GM23338 (cell line): ENCODE measurements around the gene HOXA3. TPM values are rescaled to one million over a fixed set of nuclear protein-coding genes. Genes with fewer than 3 reads are reported as not detected.

ENCODE experiments used
- ATAC-seq: fragments of 200-7000 bp; cut with Tn5 transposase; 3 replicates; pipeline ENCODE4 v1.9.1; 2020
- DNase-seq: peaks from one replicate; pipeline ENCODE4 v3.0.0-alpha.2; 2015; ENCODE audit warnings: low spot score
- H2AFZ ChIP-seq: fragments of 200-600 bp; sonication (generic); 2 replicates; pipeline ENCODE4 v1.8.0; 2016; ENCODE audit warnings: antibody characterized with exemption, mild to moderate bottlenecking, moderate library complexity
- H3F3A ChIP-seq: fragments of 200-600 bp; sonication (generic); replicated peaks from 2 replicates; pipeline ENCODE4 v1.8.0; 2017; ENCODE audit warnings: antibody characterized with exemption, mixed run types, low read depth
- H3K27ac ChIP-seq: fragments of 200-600 bp; sonication (generic); 2 replicates; pipeline ENCODE4 v1.6.1; 2016; ENCODE audit warnings: low read depth
- H3K27me3 ChIP-seq: fragments of 200-600 bp; sonication (generic); 2 replicates; pipeline ENCODE4 v1.8.0; 2016; ENCODE audit warnings: mild to moderate bottlenecking, mixed run types, moderate library complexity; ENCODE audit not compliant: insufficient read depth
- H3K36me3 ChIP-seq: fragments of 200-600 bp; sonication (generic); 2 replicates; pipeline ENCODE4 v1.8.0; 2016; ENCODE audit warnings: mild to moderate bottlenecking; ENCODE audit not compliant: insufficient read depth
- H3K4me1 ChIP-seq: fragments of 200-600 bp; sonication (generic); 2 replicates; pipeline ENCODE4 v1.8.0; 2016; ENCODE audit warnings: mild to moderate bottlenecking, moderate library complexity; ENCODE audit not compliant: insufficient read depth
- H3K4me2 ChIP-seq: fragments of 200-600 bp; sonication (generic); 2 replicates; pipeline ENCODE4 v1.7.1; 2017; ENCODE audit warnings: mixed run types
- H3K4me3 ChIP-seq: fragments of 200-600 bp; sonication (generic); 2 replicates; pipeline ENCODE4 v1.6.1; 2016; ENCODE audit warnings: mixed run types
- H3K79me2 ChIP-seq: fragments of 200-600 bp; sonication (generic); replicated peaks from 2 replicates; pipeline ENCODE4 v1.8.0; 2017; ENCODE audit warnings: mild to moderate bottlenecking; ENCODE audit not compliant: insufficient read depth
- H3K9me2 ChIP-seq: fragments of 200-600 bp; sonication (generic); 2 replicates; pipeline ENCODE4 v1.8.0; 2017; ENCODE audit not compliant: insufficient read depth
- H4K20me1 ChIP-seq: fragments of 200-600 bp; sonication (generic); replicated peaks from 2 replicates; pipeline ENCODE4 v1.8.0; 2017; ENCODE audit warnings: mild to moderate bottlenecking; ENCODE audit not compliant: insufficient read depth
- H3K27ac Mint-ChIP-seq: 2 replicates; pipeline ENCODE4 v1.8.0; 2020; ENCODE audit warnings: inconsistent platforms, mild to moderate bottlenecking, moderate library complexity, mixed read lengths
- H3K27me3 Mint-ChIP-seq: 3 replicates; pipeline ENCODE4 v1.8.0; 2022; ENCODE audit warnings: low read depth, mild to moderate bottlenecking, moderate library complexity, mixed read lengths, inconsistent platforms; ENCODE audit not compliant: insufficient read depth, poor library complexity
- H3K36me3 Mint-ChIP-seq: 3 replicates; pipeline ENCODE4 v1.8.0; 2021; ENCODE audit warnings: low read depth, mild to moderate bottlenecking, inconsistent platforms, moderate library complexity, mixed read lengths
- H3K4me1 Mint-ChIP-seq: 3 replicates; pipeline ENCODE4 v1.8.0; 2020; ENCODE audit warnings: mild to moderate bottlenecking, inconsistent platforms, mixed read lengths
- H3K4me3 Mint-ChIP-seq: 3 replicates; pipeline ENCODE4 v1.8.0; 2021; ENCODE audit warnings: moderate library complexity, mild to moderate bottlenecking, inconsistent platforms, mixed read lengths
- H3K9me3 Mint-ChIP-seq: 3 replicates; pipeline ENCODE4 v1.8.0; 2020; ENCODE audit warnings: moderate library complexity, mild to moderate bottlenecking, inconsistent platforms, mixed read lengths
- CREB1 ChIP-seq: fragments of 250-450 bp; sonication (Bioruptor Pico); IDR thresholded peaks from 2 replicates; pipeline ENCODE4 v1.5.0; 2020; ENCODE audit warnings: low read depth, mild to moderate bottlenecking, moderate library complexity
- CTCF ChIP-seq, 2 experiments: fragments of 200-600 bp in 1 of 2; sonication (generic) in 1 of 2; conservative IDR thresholded peaks; 2 replicates each; pipeline versions ENCODE4 v1.5.1 to v1.6.1; 2016 to 2017; ENCODE audit warnings: antibody characterized with exemption in 2 of 2, low read depth in 2 of 2, mild to moderate bottlenecking in 2 of 2, moderate library complexity in 1 of 2
- ETS1 ChIP-seq: IDR thresholded peaks from 2 replicates; pipeline ENCODE4 v1.6.1; 2016; ENCODE audit warnings: antibody characterized with exemption
- EZH2 ChIP-seq: fragments of 200-600 bp; sonication (generic); IDR thresholded peaks from one replicate; pipeline ENCODE4 v1.8.0; 2017; ENCODE audit warnings: antibody characterized with exemption, mild to moderate bottlenecking, low read depth; ENCODE audit not compliant: unreplicated experiment
- EZH2phosphoT487 ChIP-seq: fragments of 200-600 bp; sonication (generic); IDR thresholded peaks from one replicate; pipeline ENCODE4 v1.8.1; 2018; ENCODE audit warnings: antibody characterized with exemption; ENCODE audit not compliant: unreplicated experiment
- ZNF114 ChIP-seq: fragments of 250-450 bp; sonication (Bioruptor Pico); IDR thresholded peaks from 2 replicates; pipeline ENCODE4 v1.5.0; 2020; ENCODE audit warnings: mild to moderate bottlenecking, moderate library complexity
- ZNF331 ChIP-seq: fragments of 250-450 bp; sonication (Bioruptor Pico); IDR thresholded peaks from 2 replicates; pipeline ENCODE4 v1.5.0; 2020; ENCODE audit warnings: low read depth, mild to moderate bottlenecking, moderate library complexity
- ZNF462 ChIP-seq: fragments of 250-450 bp; sonication (Bioruptor Pico); IDR thresholded peaks from 2 replicates; pipeline ENCODE4 v1.5.0; 2020; ENCODE audit warnings: mild to moderate bottlenecking, moderate library complexity
- polyA plus RNA-seq: library from polyadenylated mRNA; unstranded; fragments of >200 nt; fragmentation: Nextera tagmentation; extraction: Ambion mirVana; gene quantifications from 2 replicates; pipeline ENCODE4 v1.2.1, GENCODE V29; 2016
- total RNA-seq: library from RNA; depleted of rRNA; stranded (reverse); fragments of >200 nt; shearing (Covaris generic); gene quantifications from 2 replicates; pipeline ENCODE4 v1.2.3, GENCODE V29; 2014

The HOXA3 gene
- total and polyA plus RNA-seq, 2 experiments from 2014 or later: not detected

GRCh38 chr7:27175626-27176523 lies 23.5 kb upstream of the HOXA3 start:
- TF ChIP-seq EZH2 (peak; percentile 95), EZH2phosphoT487 (peak; percentile 79), ETS1 (no peak), ZNF114 (CRISPR knock-in tag) (no peak)
- Mint-ChIP-seq H3K27ac (no peak overlapping the region), H3K36me3 (no peaks in the 10 kb centered on the region; the same call in 2 of the 3 replicates), H3K4me3 (no peak overlapping the region), H3K27me3 (peaks cover 95% of the 10 kb centered on the region), H3K9me3 (peaks cover 10% of the 10 kb centered on the region; the same call in 2 of the 3 replicates), H3K4me1 (peaks cover 22% of the 10 kb centered on the region)
- peaks cover 36% of the 10 kb centered on the region for H3K4me1 ChIP-seq
- H3K36me3 ChIP-seq: no peaks in the 10 kb centered on the region
- H3K4me2 ChIP-seq: no peak overlapping the region; the same call in 1 of the 2 replicates
- H2AFZ ChIP-seq: no peak overlapping the region
- H3F3A ChIP-seq: peaks cover 47% of the 10 kb centered on the region
- H3K79me2 ChIP-seq: no peaks in the 10 kb centered on the region
- H3K27ac ChIP-seq: no peak overlapping the region
- H3K27me3 ChIP-seq: peaks cover 100% of the 10 kb centered on the region
- no peak overlapping the region for H3K4me3 ChIP-seq
- no peak for ATAC-seq
- H4K20me1 ChIP-seq: peaks cover 53% of the 10 kb centered on the region
- H3K9me2 ChIP-seq: no peaks in the 10 kb centered on the region
- DNase-seq: peak; percentile 60

GRCh38 chr7:27174874-27175625 lies 22.7 kb upstream of the HOXA3 start:
- H3K36me3 ChIP-seq: no peaks in the 10 kb centered on the region
- peaks cover 95% of the 10 kb centered on the region for H3K27me3 Mint-ChIP-seq
- no peak for TF ChIP-seq CTCF (conservative IDR thresholded peaks at IDR 0.05; ENCODE audit: low read depth in 2 of 2)
- peak; percentile 80 for TF ChIP-seq EZH2
- no peak for TF ChIP-seq CREB1 (CRISPR knock-in tag)
- no peak for TF ChIP-seq ZNF331 (CRISPR knock-in tag)
- TF ChIP-seq ZNF462 (CRISPR knock-in tag): no peak
- DNase-seq (peak; percentile 33), ATAC-seq (no peak)
- no peak overlapping the region; the same call in 1 of the 2 replicates for H3K4me2 ChIP-seq
- no peak overlapping the region for H3K27ac Mint-ChIP-seq
- H3F3A ChIP-seq: peaks cover 47% of the 10 kb centered on the region
- no peak overlapping the region for H3K4me3 Mint-ChIP-seq
- H3K4me3 ChIP-seq: no peak overlapping the region
- H3K27me3 ChIP-seq: peaks cover 100% of the 10 kb centered on the region
- H3K9me2 ChIP-seq: no peaks in the 10 kb centered on the region
- H3K4me1 Mint-ChIP-seq: peaks cover 20% of the 10 kb centered on the region
- H3K36me3 Mint-ChIP-seq: no peaks in the 10 kb centered on the region; the same call in 2 of the 3 replicates
- H4K20me1 ChIP-seq: peaks cover 55% of the 10 kb centered on the region
- H3K4me1 ChIP-seq: peaks cover 35% of the 10 kb centered on the region
- H3K27ac ChIP-seq: no peak overlapping the region
- H3K79me2 ChIP-seq: no peaks in the 10 kb centered on the region
- peaks cover 13% of the 10 kb centered on the region; the same call in 2 of the 3 replicates for H3K9me3 Mint-ChIP-seq
- no peak overlapping the region for H2AFZ ChIP-seq
